GM06990 (cell line): ENCODE data around the gene THAP11.
A peak's percentile ranks its signal among the peaks of the same experiment; 100 is the strongest.

Experiments used
- DNase-seq: peaks from one replicate; pipeline ENCODE4 v3.0.0-alpha.2; 2011; ENCODE audit not compliant: insufficient read length; ENCODE audit errors: extremely low read depth
- H3K27me3 ChIP-seq: replicated peaks from 2 replicates; pipeline ENCODE4 v1.6.0; 2011; ENCODE audit warnings: low read length; ENCODE audit not compliant: control insufficient read depth, insufficient read depth
- H3K36me3 ChIP-seq: 2 replicates; pipeline ENCODE4 v1.5.1; 2011; ENCODE audit warnings: low read length; ENCODE audit not compliant: control insufficient read depth, insufficient read depth
- H3K4me3 ChIP-seq: replicated peaks from 2 replicates; pipeline ENCODE4 v1.5.1; 2011; ENCODE audit warnings: low read depth, mild to moderate bottlenecking, control low read depth, low read length
- TF ChIP-seq, protein P1 (sequence below): IDR thresholded peaks from 2 replicates; pipeline ENCODE4 v1.5.1; 2011; ENCODE audit warnings: low read length, control low read depth, mild to moderate bottlenecking, inconsistent platforms; ENCODE audit not compliant: insufficient read depth, poor library complexity, severe bottlenecking

THAP11 gene

DNA sequence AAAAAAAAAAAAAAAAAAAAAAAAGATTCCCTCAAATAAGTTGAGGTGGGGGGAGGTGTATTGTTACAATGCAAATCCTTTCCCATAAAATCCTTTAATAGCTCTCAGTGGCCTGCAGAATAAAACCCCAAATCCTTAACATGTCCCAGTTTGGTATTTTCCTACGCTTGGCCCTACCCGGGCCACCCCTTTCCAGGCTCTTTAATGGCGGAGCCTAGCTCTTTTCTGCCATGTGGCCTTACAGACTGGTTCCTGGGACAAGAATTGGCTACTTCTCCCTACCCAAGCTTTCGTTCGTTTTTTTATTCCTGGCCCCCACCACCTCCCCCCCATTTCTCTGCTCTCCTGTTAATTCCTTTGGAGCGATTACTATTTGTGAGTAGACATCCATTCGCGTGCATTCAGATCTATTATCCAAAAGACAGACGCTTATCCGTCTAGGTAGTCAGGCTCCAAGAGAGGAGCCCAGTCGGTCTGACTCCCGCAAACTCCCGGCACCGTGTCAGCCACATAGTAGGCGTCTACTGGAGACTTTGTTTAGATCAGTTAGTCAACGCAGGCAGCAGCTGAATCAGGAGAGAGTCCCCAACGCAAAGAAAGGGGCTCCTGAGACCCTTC is 813 bp upstream of the THAP11 start:
- H3K27me3 ChIP-seq: no peaks in the 10 kb centered on the region
- TF ChIP-seq, protein P1, sequence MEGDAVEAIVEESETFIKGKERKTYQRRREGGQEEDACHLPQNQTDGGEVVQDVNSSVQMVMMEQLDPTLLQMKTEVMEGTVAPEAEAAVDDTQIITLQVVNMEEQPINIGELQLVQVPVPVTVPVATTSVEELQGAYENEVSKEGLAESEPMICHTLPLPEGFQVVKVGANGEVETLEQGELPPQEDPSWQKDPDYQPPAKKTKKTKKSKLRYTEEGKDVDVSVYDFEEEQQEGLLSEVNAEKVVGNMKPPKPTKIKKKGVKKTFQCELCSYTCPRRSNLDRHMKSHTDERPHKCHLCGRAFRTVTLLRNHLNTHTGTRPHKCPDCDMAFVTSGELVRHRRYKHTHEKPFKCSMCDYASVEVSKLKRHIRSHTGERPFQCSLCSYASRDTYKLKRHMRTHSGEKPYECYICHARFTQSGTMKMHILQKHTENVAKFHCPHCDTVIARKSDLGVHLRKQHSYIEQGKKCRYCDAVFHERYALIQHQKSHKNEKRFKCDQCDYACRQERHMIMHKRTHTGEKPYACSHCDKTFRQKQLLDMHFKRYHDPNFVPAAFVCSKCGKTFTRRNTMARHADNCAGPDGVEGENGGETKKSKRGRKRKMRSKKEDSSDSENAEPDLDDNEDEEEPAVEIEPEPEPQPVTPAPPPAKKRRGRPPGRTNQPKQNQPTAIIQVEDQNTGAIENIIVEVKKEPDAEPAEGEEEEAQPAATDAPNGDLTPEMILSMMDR: no peak
- no peak for DNase-seq
- H3K36me3 ChIP-seq: no peaks in the 10 kb centered on the region
- no peak overlapping the region for H3K4me3 ChIP-seq

DNA sequence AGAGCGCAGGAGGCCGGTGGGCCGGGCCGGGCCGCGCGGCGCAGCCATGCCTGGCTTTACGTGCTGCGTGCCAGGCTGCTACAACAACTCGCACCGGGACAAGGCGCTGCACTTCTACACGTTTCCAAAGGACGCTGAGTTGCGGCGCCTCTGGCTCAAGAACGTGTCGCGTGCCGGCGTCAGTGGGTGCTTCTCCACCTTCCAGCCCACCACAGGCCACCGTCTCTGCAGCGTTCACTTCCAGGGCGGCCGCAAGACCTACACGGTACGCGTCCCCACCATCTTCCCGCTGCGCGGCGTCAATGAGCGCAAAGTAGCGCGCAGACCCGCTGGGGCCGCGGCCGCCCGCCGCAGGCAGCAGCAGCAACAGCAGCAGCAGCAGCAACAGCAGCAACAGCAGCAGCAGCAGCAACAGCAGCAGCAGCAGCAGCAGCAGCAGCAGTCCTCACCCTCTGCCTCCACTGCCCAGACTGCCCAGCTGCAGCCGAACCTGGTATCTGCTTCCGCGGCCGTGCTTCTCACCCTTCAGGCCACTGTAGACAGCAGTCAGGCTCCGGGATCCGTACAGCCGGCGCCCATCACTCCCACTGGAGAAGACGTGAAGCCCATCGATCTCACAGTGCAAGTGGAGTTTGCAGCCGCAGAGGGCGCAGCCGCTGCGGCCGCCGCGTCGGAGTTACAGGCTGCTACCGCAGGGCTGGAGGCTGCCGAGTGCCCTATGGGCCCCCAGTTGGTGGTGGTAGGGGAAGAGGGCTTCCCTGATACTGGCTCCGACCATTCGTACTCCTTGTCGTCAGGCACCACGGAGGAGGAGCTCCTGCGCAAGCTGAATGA is 606 bp downstream of the THAP11 start:
- H3K36me3 ChIP-seq: no peaks in the 10 kb centered on the region
- peak; percentile 84 for DNase-seq
- peak overlapping the region; percentile 94 for H3K4me3 ChIP-seq
- TF ChIP-seq, protein P1: peak; percentile 41
- no peaks in the 10 kb centered on the region for H3K27me3 ChIP-seq

DNA sequence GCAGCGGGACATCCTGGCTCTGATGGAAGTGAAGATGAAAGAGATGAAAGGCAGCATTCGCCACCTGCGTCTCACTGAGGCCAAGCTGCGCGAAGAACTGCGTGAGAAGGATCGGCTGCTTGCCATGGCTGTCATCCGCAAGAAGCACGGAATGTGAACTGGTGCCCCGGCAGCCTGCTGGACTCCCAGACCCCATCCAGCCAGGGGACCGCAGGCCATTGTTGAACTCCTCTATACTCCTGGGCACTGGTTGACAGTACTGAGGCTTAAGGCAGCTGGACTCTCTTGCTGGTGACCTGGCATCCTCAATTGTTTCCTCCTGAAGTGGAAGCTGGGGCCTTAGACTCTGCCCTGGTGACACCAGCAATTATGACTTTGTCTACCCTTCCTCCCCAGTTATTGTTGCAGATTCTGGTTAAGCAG is 1.2 kb downstream of the THAP11 start:
- peak overlapping the region; percentile 94 for H3K4me3 ChIP-seq
- DNase-seq: no peak
- no peaks in the 10 kb centered on the region for H3K36me3 ChIP-seq
- TF ChIP-seq, protein P1: no peak
- no peaks in the 10 kb centered on the region for H3K27me3 ChIP-seq

GRCh38 chr16:67844497-67844896 is 2.4 kb downstream of the THAP11 start:
- DNase-seq: no peak
- Histone ChIP-seq H3K36me3 (no peaks in the 10 kb centered on the region), H3K4me3 (no peak overlapping the region), H3K27me3 (no peaks in the 10 kb centered on the region)
- TF ChIP-seq, protein P1: no peak

DNA sequence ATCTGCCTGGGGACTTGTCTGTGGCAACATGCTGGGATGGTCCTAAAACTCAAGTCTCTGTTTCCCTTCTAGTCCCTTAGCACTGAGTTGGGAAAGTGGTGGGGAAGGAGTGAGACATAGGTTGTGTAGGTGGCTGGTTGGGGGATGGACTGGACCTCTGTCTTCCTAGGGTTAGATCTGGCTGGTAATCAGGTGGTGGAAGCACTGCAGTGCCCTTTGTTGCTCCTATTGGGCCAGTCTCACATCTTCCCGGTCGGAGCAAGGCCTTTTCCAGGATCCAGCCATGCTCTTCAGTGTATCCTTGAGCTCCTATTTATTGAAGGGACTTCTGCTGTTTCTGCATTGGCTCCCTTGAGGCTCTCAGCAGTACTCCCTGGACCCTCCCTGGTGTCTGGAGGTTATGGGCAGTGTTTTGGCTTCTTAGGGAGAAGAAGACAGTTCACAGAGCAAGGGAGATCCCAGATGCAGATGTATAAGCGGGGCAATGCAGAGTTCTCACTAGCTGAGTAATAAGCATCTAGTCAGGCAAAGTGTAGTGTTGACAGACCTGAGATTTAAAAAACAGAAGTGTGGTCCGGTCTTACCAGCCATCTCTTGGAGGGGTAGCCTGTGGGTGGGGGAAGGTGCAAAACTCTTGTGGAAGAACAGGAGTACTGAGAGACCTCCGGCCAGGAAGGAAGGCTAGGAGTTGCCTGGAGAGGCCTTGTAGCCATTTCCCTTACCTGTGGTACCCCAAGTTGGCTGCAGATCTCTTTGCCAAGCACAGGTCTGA is 3.4 kb downstream of the THAP11 start:
- H3K4me3 ChIP-seq: peak overlapping the region; percentile 96
- H3K27me3 ChIP-seq: no peaks in the 10 kb centered on the region
- TF ChIP-seq, protein P1: no peak
- DNase-seq: no peak
- no peaks in the 10 kb centered on the region for H3K36me3 ChIP-seq
